ENCODE results near the gene C5orf22.
"Not testable (repeated sequence)": the region's sequence is repeated elsewhere in the genome, so short reads cannot be mapped to it uniquely, and the experiment has no call there.

C5orf22 gene

GRCh38 chr5:31593665-31594064, 61.6 kb downstream of the C5orf22 start:
- Histone ChIP-seq H3K27ac (replicated peaks; ENCODE audit: low read length) (no peak overlapping the region), H4K8ac (ENCODE audit: low read depth, low read length) (no peak overlapping the region), H3K27me3 (ENCODE audit: control insufficient read depth in 3 of 3, insufficient read depth in 3 of 3, low read depth in 1 of 3, low read length in 3 of 3) (no peaks in the 10 kb centered on the region), H2AFZ (ENCODE audit: low read length) (no peak overlapping the region), H3K79me1 (ENCODE audit: low read depth, low read length) (no peaks in the 10 kb centered on the region), H2BK12ac (ENCODE audit: low read length) (no peak overlapping the region), H3K18ac (ENCODE audit: low read length) (no peak overlapping the region), H2AK5ac (ENCODE audit: low read depth, low read length) (no peak overlapping the region), H3K4me1 (ENCODE audit: control insufficient read depth in 2 of 2, insufficient read depth in 1 of 2, low read depth in 1 of 2, low read length in 2 of 2) (no peaks in the 10 kb centered on the region), H3K4ac (ENCODE audit: low read length) (no peak overlapping the region), H2BK5ac (ENCODE audit: low read length) (no peak overlapping the region), H3K4me2 (ENCODE audit: insufficient read depth, low read length, poor library complexity, severe bottlenecking) (no peak overlapping the region), H2BK15ac (ENCODE audit: low read length) (no peak overlapping the region), H3K23ac (ENCODE audit: low read depth, low read length, poor library complexity) (no peak overlapping the region), H3K4me3 (ENCODE audit: low read length in 2 of 2) (no peak overlapping the region), H4K91ac (ENCODE audit: low read depth, low read length, poor library complexity) (no peak overlapping the region), H3K36me3 (replicated peaks in 1 of 2; ENCODE audit: control insufficient read depth in 2 of 2, insufficient read depth in 2 of 2, low read length in 2 of 2) (no peaks in the 10 kb centered on the region), H3K9me3 (replicated peaks in 1 of 2; ENCODE audit: control insufficient read depth in 2 of 2, insufficient read depth in 1 of 2, low read depth in 1 of 2, low read length in 2 of 2) (no peaks in the 10 kb centered on the region), H3K14ac (ENCODE audit: low read length) (no peak overlapping the region), H2BK120ac (ENCODE audit: low read depth, low read length) (no peak overlapping the region), H3K9ac (ENCODE audit: low read depth, low read length, poor library complexity) (no peak overlapping the region)
- no CpG with 5 or more reads among the region's 3 CpGs for WGBS, 2 donors (ENCODE audit: extremely low coverage in 2 of 2, insufficient read length in 2 of 2, insufficient replicate concordance in 1 of 2)
- DNase-seq (ENCODE audit: low spot score), result no peak

- Histone ChIP-seq H2AFZ (ENCODE audit: low read length) (no peak overlapping the region), H3K23ac (ENCODE audit: low read depth, low read length, poor library complexity) (no peak overlapping the region), H3K27me3 (ENCODE audit: control insufficient read depth in 3 of 3, insufficient read depth in 3 of 3, low read depth in 1 of 3, low read length in 3 of 3) (no peaks in the 10 kb centered on the region), H3K79me1 (ENCODE audit: low read depth, low read length) (no peaks in the 10 kb centered on the region), H2BK120ac (ENCODE audit: low read depth, low read length) (no peak overlapping the region), H4K91ac (ENCODE audit: low read depth, low read length, poor library complexity) (no peak overlapping the region), H3K18ac (ENCODE audit: low read length) (no peak overlapping the region), H3K36me3 (replicated peaks in 1 of 2; ENCODE audit: control insufficient read depth in 2 of 2, insufficient read depth in 2 of 2, low read length in 2 of 2) (no peaks in the 10 kb centered on the region), H3K4me3 (ENCODE audit: low read length in 2 of 2) (no peak overlapping the region), H3K27ac (replicated peaks; ENCODE audit: low read length) (no peak overlapping the region), H4K8ac (ENCODE audit: low read depth, low read length) (no peak overlapping the region), H3K9ac (ENCODE audit: low read depth, low read length, poor library complexity) (no peak overlapping the region), H3K4me2 (ENCODE audit: insufficient read depth, low read length, poor library complexity, severe bottlenecking) (no peak overlapping the region), H3K14ac (ENCODE audit: low read length) (no peak overlapping the region), H2BK5ac (ENCODE audit: low read length) (no peak overlapping the region), H2BK15ac (ENCODE audit: low read length) (no peak overlapping the region), H3K4ac (ENCODE audit: low read length) (no peak overlapping the region), H3K9me3 (replicated peaks in 1 of 2; ENCODE audit: control insufficient read depth in 2 of 2, insufficient read depth in 1 of 2, low read depth in 1 of 2, low read length in 2 of 2) (no peaks in the 10 kb centered on the region), H2AK5ac (ENCODE audit: low read depth, low read length) (no peak overlapping the region), H2BK12ac (ENCODE audit: low read length) (no peak overlapping the region), H3K4me1 (ENCODE audit: control insufficient read depth in 2 of 2, insufficient read depth in 1 of 2, low read depth in 1 of 2, low read length in 2 of 2) (no peaks in the 10 kb centered on the region)
- no CpG with 5 or more reads among the region's 1 CpG for WGBS, 2 donors (ENCODE audit: extremely low coverage in 2 of 2, insufficient read length in 2 of 2, insufficient replicate concordance in 1 of 2)
- DNase-seq (ENCODE audit: low spot score), result no peak
Observed at GRCh38 chr5:31596354-31596753, 64.3 kb downstream of the C5orf22 start.

DNA sequence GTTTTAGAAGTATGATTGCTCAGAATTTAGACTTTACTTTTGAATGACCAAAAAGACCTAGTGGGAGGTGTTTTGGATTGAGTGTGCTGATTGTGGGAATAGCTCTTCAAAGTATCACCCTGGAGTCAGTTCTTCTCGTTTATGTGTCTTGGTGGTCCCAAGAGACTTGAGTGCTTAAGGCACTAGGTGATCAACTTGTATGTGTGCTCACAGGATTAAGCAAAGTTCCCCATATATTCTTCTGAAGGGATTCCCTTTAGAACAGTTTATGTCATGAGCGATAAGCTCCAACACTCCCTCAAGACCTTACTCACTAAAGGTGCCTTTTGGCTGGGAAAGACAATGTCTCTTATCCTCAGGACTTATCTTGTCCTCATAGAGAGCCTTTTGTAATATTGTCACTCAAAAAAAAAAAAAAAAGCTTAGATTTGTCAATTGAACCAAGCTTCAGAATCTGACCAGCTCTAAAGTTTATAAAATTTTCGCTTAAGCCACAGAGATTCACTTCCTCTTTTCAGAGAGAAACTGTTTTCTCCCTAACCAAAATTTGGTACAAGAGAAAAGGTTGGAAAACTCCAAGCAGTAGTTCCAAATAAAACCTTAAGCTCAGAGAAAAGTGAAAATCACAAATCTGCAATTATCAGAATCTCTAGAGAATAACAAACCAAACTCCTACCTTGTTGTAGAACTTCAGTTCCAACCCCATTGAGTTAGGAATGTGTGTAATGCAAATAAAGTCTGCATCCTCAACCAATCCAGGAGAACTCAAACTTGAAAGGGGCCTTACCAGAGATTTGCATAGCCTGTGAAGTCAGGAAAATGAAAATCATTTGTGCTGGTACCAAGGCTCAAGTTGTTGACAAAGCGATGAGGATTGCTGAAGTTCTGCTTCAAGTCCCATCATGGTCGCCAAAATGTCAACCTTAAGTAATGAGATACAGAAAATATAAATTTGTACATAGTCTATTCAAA, 66.8 kb downstream of the C5orf22 start:
- H4K91ac ChIP-seq (ENCODE audit: low read depth, low read length, poor library complexity), result no peak overlapping the region
- no peak overlapping the region for H4K8ac ChIP-seq (ENCODE audit: low read depth, low read length)
- H2BK12ac ChIP-seq (ENCODE audit: low read length), result no peak overlapping the region
- no peaks in the 10 kb centered on the region for H3K36me3 ChIP-seq (replicated peaks in 1 of 2; ENCODE audit: control insufficient read depth in 2 of 2, insufficient read depth in 2 of 2, low read length in 2 of 2)
- H3K18ac ChIP-seq (ENCODE audit: low read length), result no peak overlapping the region
- H3K9me3 ChIP-seq (replicated peaks in 1 of 2; ENCODE audit: control insufficient read depth in 2 of 2, insufficient read depth in 1 of 2, low read depth in 1 of 2, low read length in 2 of 2), result no peaks in the 10 kb centered on the region
- H3K27me3 ChIP-seq (ENCODE audit: control insufficient read depth in 3 of 3, insufficient read depth in 3 of 3, low read depth in 1 of 3, low read length in 3 of 3), result no peaks in the 10 kb centered on the region
- H3K27ac ChIP-seq (replicated peaks; ENCODE audit: low read length), result no peak overlapping the region
- H3K14ac ChIP-seq (ENCODE audit: low read length), result no peak overlapping the region
- H3K4me3 ChIP-seq (ENCODE audit: low read length in 2 of 2), result no peak overlapping the region
- no CpG with 5 or more reads among the region's 5 CpGs for WGBS, 2 donors (ENCODE audit: extremely low coverage in 2 of 2, insufficient read length in 2 of 2, insufficient replicate concordance in 1 of 2)
- no peak overlapping the region for H3K9ac ChIP-seq (ENCODE audit: low read depth, low read length, poor library complexity)
- H2AK5ac ChIP-seq (ENCODE audit: low read depth, low read length), result no peak overlapping the region
- H2BK5ac ChIP-seq (ENCODE audit: low read length), result no peak overlapping the region
- H2BK120ac ChIP-seq (ENCODE audit: low read depth, low read length), result no peak overlapping the region
- no peaks in the 10 kb centered on the region for H3K4me1 ChIP-seq (ENCODE audit: control insufficient read depth in 2 of 2, insufficient read depth in 1 of 2, low read depth in 1 of 2, low read length in 2 of 2)
- no peak overlapping the region for H3K23ac ChIP-seq (ENCODE audit: low read depth, low read length, poor library complexity)
- H3K79me1 ChIP-seq (ENCODE audit: low read depth, low read length), result no peaks in the 10 kb centered on the region
- no peak overlapping the region for H2AFZ ChIP-seq (ENCODE audit: low read length)
- no peak overlapping the region for H3K4me2 ChIP-seq (ENCODE audit: insufficient read depth, low read length, poor library complexity, severe bottlenecking)
- DNase-seq (ENCODE audit: low spot score), result no peak
- no peak overlapping the region for H3K4ac ChIP-seq (ENCODE audit: low read length)
- H2BK15ac ChIP-seq (ENCODE audit: low read length), result no peak overlapping the region

DNA sequence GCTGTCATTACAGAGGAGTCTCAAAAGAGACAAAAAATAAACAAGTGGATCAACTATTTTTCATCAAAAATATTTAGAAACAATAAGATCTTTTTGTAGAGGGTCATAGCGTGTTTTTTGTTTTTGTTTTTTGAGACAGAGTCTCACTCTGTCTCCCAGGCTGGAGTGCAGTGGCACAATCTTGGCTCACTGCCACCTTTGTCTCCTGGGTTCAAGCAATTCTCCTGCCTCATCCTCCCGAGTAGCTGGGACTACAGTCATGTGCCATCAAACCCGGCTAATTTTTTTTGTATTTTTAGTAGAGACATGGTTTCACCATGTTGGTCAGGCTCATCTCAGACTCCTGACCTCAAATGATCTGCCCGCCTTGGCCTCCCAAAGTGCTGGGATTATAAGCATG, 70.2 kb downstream of the C5orf22 start:
- H3K4ac ChIP-seq (ENCODE audit: low read length), result not testable (repeated sequence)

More for the DNA sequence above, 70.2 kb downstream of the C5orf22 start:
- H3K4me2 ChIP-seq (ENCODE audit: insufficient read depth, low read length, poor library complexity, severe bottlenecking); H3K36me3 ChIP-seq (replicated peaks in 1 of 2; ENCODE audit: control insufficient read depth in 2 of 2, insufficient read depth in 2 of 2, low read length in 2 of 2); H3K27me3 ChIP-seq (ENCODE audit: control insufficient read depth in 3 of 3, insufficient read depth in 3 of 3, low read depth in 1 of 3, low read length in 3 of 3); H2AK5ac ChIP-seq (ENCODE audit: low read depth, low read length); H2AFZ ChIP-seq (ENCODE audit: low read length); H3K14ac ChIP-seq (ENCODE audit: low read length); H2BK5ac ChIP-seq (ENCODE audit: low read length); H3K23ac ChIP-seq (ENCODE audit: low read depth, low read length, poor library complexity); H2BK12ac ChIP-seq (ENCODE audit: low read length); H3K18ac ChIP-seq (ENCODE audit: low read length); H3K4me1 ChIP-seq (ENCODE audit: control insufficient read depth in 2 of 2, insufficient read depth in 1 of 2, low read depth in 1 of 2, low read length in 2 of 2); H3K9ac ChIP-seq (ENCODE audit: low read depth, low read length, poor library complexity); H4K8ac ChIP-seq (ENCODE audit: low read depth, low read length); DNase-seq (ENCODE audit: low spot score); H3K4me3 ChIP-seq (ENCODE audit: low read length in 2 of 2); H4K91ac ChIP-seq (ENCODE audit: low read depth, low read length, poor library complexity); H3K79me1 ChIP-seq (ENCODE audit: low read depth, low read length); H3K9me3 ChIP-seq (replicated peaks in 1 of 2; ENCODE audit: control insufficient read depth in 2 of 2, insufficient read depth in 1 of 2, low read depth in 1 of 2, low read length in 2 of 2); H2BK120ac ChIP-seq (ENCODE audit: low read depth, low read length); H2BK15ac ChIP-seq (ENCODE audit: low read length); H3K27ac ChIP-seq (replicated peaks; ENCODE audit: low read length): not testable (repeated sequence)
- no CpG with 5 or more reads among the region's 4 CpGs for WGBS, 2 donors (ENCODE audit: extremely low coverage in 2 of 2, insufficient read length in 2 of 2, insufficient replicate concordance in 1 of 2)

Measured in neuronal stem cell (in vitro differentiated cells).